Measurements from ENCODE around the gene KCTD17. TPM values are rescaled to one million over a fixed set of nuclear protein-coding genes. Genes with fewer than 3 reads are reported as not detected.

The KCTD17 gene
- total and polyA plus RNA-seq, 2 of the 4 experiments (the other 2 are of a cell fraction) = 28.3 to 37.3 TPM

GRCh38 chr22:37012956-37013355 is 38.6 kb upstream of the KCTD17 start:
- Histone ChIP-seq H4K8ac (ENCODE audit: low read depth in 2 of 2, low read length in 2 of 2) (no peak overlapping the region), H2BK20ac (ENCODE audit: low read depth, low read length) (no peak overlapping the region), H3K4me2 (ENCODE audit: low read depth, low read length) (no peak overlapping the region), H4K20me1 (ENCODE audit: insufficient read depth, low read length) (peaks cover 23% of the 10 kb centered on the region), H3K4me3 (ENCODE audit: insufficient read depth, low read depth, low read length) (no peak overlapping the region), H3K23ac (ENCODE audit: low read depth, low read length) (no peak overlapping the region), H2BK120ac (ENCODE audit: low read depth, low read length) (no peak overlapping the region), H2AK9ac (replicated peaks; ENCODE audit: low read depth, low read length, poor library complexity) (no peak overlapping the region), H2AK5ac (ENCODE audit: low read depth, low read length) (no peak overlapping the region), H3K9me1 (ENCODE audit: insufficient read depth, low read length) (peaks cover 2% of the 10 kb centered on the region; the same call in 1 of the 2 replicates), H2BK15ac (ENCODE audit: low read depth, low read length) (no peak overlapping the region), H3K9ac (ENCODE audit: low read depth, low read length) (no peak overlapping the region), H3K27me3 (ENCODE audit: control insufficient read depth, insufficient read depth, low read length) (peaks cover 11% of the 10 kb centered on the region), H2BK5ac (ENCODE audit: low read depth, low read length, poor library complexity, severe bottlenecking) (no peak overlapping the region), H3K4ac (ENCODE audit: low read depth, low read length) (no peak overlapping the region), H3K27ac (ENCODE audit: insufficient read depth, low read length) (no peak overlapping the region), H3K56ac (ENCODE audit: extremely low read depth, insufficient read depth, low read length) (no peak overlapping the region), H3K36me3 (ENCODE audit: control insufficient read depth, insufficient read depth, low read length) (peaks cover 12% of the 10 kb centered on the region), H3K18ac (ENCODE audit: low read depth, low read length) (no peak overlapping the region), H3K4me1 (ENCODE audit: control insufficient read depth, insufficient read depth, low read length) (peaks cover 1% of the 10 kb centered on the region; the same call in 1 of the 2 replicates), H3K79me1 (ENCODE audit: low read depth in 1 of 2, low read length in 2 of 2) (peaks cover 4 to 18% of the 10 kb centered on the region in 2 experiments), H4K91ac (ENCODE audit: insufficient read depth, low read depth, low read length) (no peak overlapping the region), H4K5ac (ENCODE audit: low read depth, low read length) (no peak overlapping the region), H3K14ac (replicated peaks; ENCODE audit: low read depth, low read length) (no peak overlapping the region), H2AFZ (replicated peaks; ENCODE audit: low read length, poor library complexity) (no peak overlapping the region), H3K9me3 (ENCODE audit: control insufficient read depth, insufficient read depth, low read length) (no peaks in the 10 kb centered on the region)
- TF ChIP-seq RAD21 (IDR thresholded peaks at IDR 0.05; ENCODE audit: low read length) (no peak), CEBPB (IDR thresholded peaks at IDR 0.05; ENCODE audit: low read depth, low read length) (no peak), RFX5 (IDR thresholded peaks at IDR 0.05; ENCODE audit: low read depth, low read length) (no peak), SMC3 (IDR thresholded peaks at IDR 0.05; ENCODE audit: low read depth, low read length) (no peak), ELK1 (IDR thresholded peaks at IDR 0.05; ENCODE audit: borderline replicate concordance, low read depth, low read length) (no peak), MAZ (IDR thresholded peaks at IDR 0.05; ENCODE audit: borderline replicate concordance, low read depth, low read length) (no peak), USF2 (IDR thresholded peaks at IDR 0.05; ENCODE audit: low read depth, low read length) (no peak), RCOR1 (IDR thresholded peaks at IDR 0.05; ENCODE audit: insufficient replicate concordance, low read length) (no peak), BHLHE40 (IDR thresholded peaks at IDR 0.05; ENCODE audit: low read depth, low read length) (no peak), NFE2L2 (IDR thresholded peaks at IDR 0.05; ENCODE audit: low read depth, low read length) (no peak), MAFK (IDR thresholded peaks at IDR 0.05; ENCODE audit: low read depth, low read length) (no peak), CTCF (conservative IDR thresholded peaks at IDR 0.05; ENCODE audit: low read depth, low read length) (no peak), CHD1 (IDR thresholded peaks at IDR 0.05; ENCODE audit: low read depth, low read length) (no peak), FOS (IDR thresholded peaks at IDR 0.05; ENCODE audit: low read depth, low read length) (no peak), POLR2A (IDR thresholded peaks at IDR 0.05; ENCODE audit: low read depth, low read length) (no peak), MXI1 (IDR thresholded peaks at IDR 0.05; ENCODE audit: borderline replicate concordance, low read depth, low read length) (no peak)
- dilution Hi-C loops (cut with HindIII; ENCODE audit: low sequenced_read_pairs, unreplicated experiment) (no loop called here), in situ Hi-C loops (cut with MboI; ENCODE audit: low sequenced_read_pairs) (no loop called here), intact Hi-C loops (cut with micrococcal nuclease) (no loop called here)
- ChIA-PET POLR2A (ENCODE audit: unreplicated experiment) (no interaction called here), CTCF (no interaction called here)
- ATAC-seq (ENCODE audit: low read depth) (no peak), DNase-seq (no peak)
- no TSS peak for BruUV-seq (replicated peaks)
- WGBS, 2 experiments (ENCODE audit: extremely low coverage in 2 of 2, insufficient read length in 1 of 2) = no CpG with 5 or more reads among the region's 10 CpGs

Data from IMR-90 (cell line).